CD4-positive, alpha-beta T cell treated with Interleukin-15 for 4 hours (primary cell): ENCODE results near the gene GRID1.

Source experiments
- DNase-seq: peaks from one replicate; pipeline ENCODE4 v3.0.0-alpha.2; 2020; ENCODE audit warnings: low spot score

GRID1 gene

GRCh38 chr10:86077871-86078638, 288.5 kb downstream of the GRID1 start:
- no peak for DNase-seq

GRCh38 chr10:86077271-86077670, 289.3 kb downstream of the GRID1 start:
- DNase-seq, result no peak

- peak; percentile 4 for DNase-seq
Measured at GRCh38 chr10:86076497-86076896, 290.1 kb downstream of the GRID1 start.

GRCh38 chr10:86075512-86075911, 291.1 kb downstream of the GRID1 start:
- DNase-seq, result no peak

- DNase-seq, result no peak
Measured at GRCh38 chr10:86074294-86074693, 292.3 kb downstream of the GRID1 start.

GRCh38 chr10:86073199-86073977, 293.2 kb downstream of the GRID1 start:
- no peak for DNase-seq

- DNase-seq, result no peak
Measured at GRCh38 chr10:86072413-86072812, 294.2 kb downstream of the GRID1 start.

GRCh38 chr10:86071758-86072157, 294.8 kb downstream of the GRID1 start:
- no peak for DNase-seq

GRCh38 chr10:86071145-86071544, 295.4 kb downstream of the GRID1 start:
- DNase-seq, result no peak

GRCh38 chr10:86070278-86070677, 296.3 kb downstream of the GRID1 start:
- no peak for DNase-seq

- no peak for DNase-seq
Measured at GRCh38 chr10:86068231-86069054, 298.2 kb downstream of the GRID1 start.

- DNase-seq, result no peak
Measured at GRCh38 chr10:86067436-86068050, 299.1 kb downstream of the GRID1 start.

GRCh38 chr10:86066696-86067095, 299.9 kb downstream of the GRID1 start:
- DNase-seq, result no peak

GRCh38 chr10:86065711-86066251, 300.8 kb downstream of the GRID1 start:
- DNase-seq, result no peak

- DNase-seq, result no peak
Measured at GRCh38 chr10:86064931-86065662, 301.5 kb downstream of the GRID1 start.

- no peak for DNase-seq
Measured at GRCh38 chr10:86064219-86064618, 302.4 kb downstream of the GRID1 start.

GRCh38 chr10:86063341-86063740, 303.3 kb downstream of the GRID1 start:
- DNase-seq, result no peak

- DNase-seq, result no peak
Measured at GRCh38 chr10:86062647-86063145, 303.9 kb downstream of the GRID1 start.

GRCh38 chr10:86062198-86062550, 304.4 kb downstream of the GRID1 start:
- no peak for DNase-seq

GRCh38 chr10:86061278-86062197, 305.1 kb downstream of the GRID1 start:
- DNase-seq, result no peak
